Stimulated activated naive CD8-positive, alpha-beta T cell treated with anti-CD3 and anti-CD28 coated beads, Interleukin-15, amount 100 ng/mL, for 72 hours (primary cell): ENCODE data around the gene HEPHL1.
"Not testable (repeated sequence)": the region's sequence is repeated elsewhere in the genome, so short reads cannot be mapped to it uniquely, and the experiment has no call there.

Experiments used
- ATAC-seq: fragments of 150-1000 bp; cut with Tn5 transposase; 2 replicates; pipeline ENCODE4 v1.10.0; 2021; ENCODE audit warnings: mild to moderate bottlenecking, moderate library complexity
- DNase-seq, 2 donors: peaks; one replicate each; pipeline ENCODE4 v3.0.0; 2021 to 2022
- H3K27ac Mint-ChIP-seq, 2 donors: one replicate each; pipeline ENCODE4 v1.8.0; 2022; ENCODE audit warnings: mild to moderate bottlenecking in 2 of 2, mixed read lengths in 2 of 2, moderate library complexity in 2 of 2
- H3K27me3 Mint-ChIP-seq: one replicate; pipeline ENCODE4 v1.8.0; 2022; ENCODE audit warnings: mixed read lengths
- H3K4me1 Mint-ChIP-seq: one replicate; pipeline ENCODE4 v1.8.0; 2022; ENCODE audit warnings: mild to moderate bottlenecking, mixed read lengths
- H3K4me3 Mint-ChIP-seq, 2 donors: one replicate each; pipeline ENCODE4 v1.8.0; 2022; ENCODE audit warnings: mild to moderate bottlenecking in 2 of 2, mixed read lengths in 2 of 2, moderate library complexity in 1 of 2
- H3K9me3 Mint-ChIP-seq, 2 donors: one replicate each; pipeline ENCODE4 v1.8.0; 2022; ENCODE audit warnings: mixed read lengths in 2 of 2

HEPHL1 gene

GRCh38 chr11:94100253-94100652 lies 79.1 kb downstream of the HEPHL1 start:
- H3K27ac Mint-ChIP-seq, result no peak overlapping the region
- H3K4me1 Mint-ChIP-seq, result no peaks in the 10 kb centered on the region
- no peak overlapping the region for H3K4me3 Mint-ChIP-seq
- H3K9me3 Mint-ChIP-seq, result peaks cover 6 to 15% of the 10 kb centered on the region in 2 donors
- H3K27me3 Mint-ChIP-seq, result peaks cover 8% of the 10 kb centered on the region
- ATAC-seq (no peak), DNase-seq (no peak)

GRCh38 chr11:94103471-94103870 lies 82.3 kb downstream of the HEPHL1 start:
- DNase-seq, result no peak
- H3K27ac Mint-ChIP-seq, result no peak overlapping the region

GRCh38 chr11:94104734-94105133 lies 83.6 kb downstream of the HEPHL1 start:
- Mint-ChIP-seq H3K27ac (no peak overlapping the region), H3K9me3 (no peaks in the 10 kb centered on the region), H3K4me1 (no peaks in the 10 kb centered on the region), H3K4me3 (no peak overlapping the region), H3K27me3 (no peaks in the 10 kb centered on the region)
- DNase-seq, result no peak
- no peak for ATAC-seq

More at GRCh38 chr11:94103471-94103870, 82.3 kb downstream of the HEPHL1 start:
- H3K27me3 Mint-ChIP-seq, result peaks cover 5% of the 10 kb centered on the region
- no peak overlapping the region for H3K4me3 Mint-ChIP-seq
- H3K9me3 Mint-ChIP-seq, result peaks cover 4 to 5% of the 10 kb centered on the region in 2 donors
- no peaks in the 10 kb centered on the region for H3K4me1 Mint-ChIP-seq
- no peak for ATAC-seq

GRCh38 chr11:94106716-94107115 lies 85.6 kb downstream of the HEPHL1 start:
- no peaks in the 10 kb centered on the region for H3K27me3 Mint-ChIP-seq
- H3K27ac Mint-ChIP-seq, result no peak overlapping the region
- H3K4me1 Mint-ChIP-seq, result no peaks in the 10 kb centered on the region
- ATAC-seq (no peak), DNase-seq (no peak)
- H3K9me3 Mint-ChIP-seq, result no peaks in the 10 kb centered on the region
- no peak overlapping the region for H3K4me3 Mint-ChIP-seq

GRCh38 chr11:94107363-94107762 lies 86.2 kb downstream of the HEPHL1 start:
- ATAC-seq (no peak), DNase-seq (no peak)
- H3K27ac Mint-ChIP-seq, result no peak overlapping the region
- no peaks in the 10 kb centered on the region for H3K9me3 Mint-ChIP-seq
- H3K4me1 Mint-ChIP-seq, result no peaks in the 10 kb centered on the region
- no peaks in the 10 kb centered on the region for H3K27me3 Mint-ChIP-seq
- no peak overlapping the region for H3K4me3 Mint-ChIP-seq

GRCh38 chr11:94111241-94111640 lies 90.1 kb downstream of the HEPHL1 start:
- DNase-seq (no peak), ATAC-seq (no peak)
- peaks cover 0 to 4% of the 10 kb centered on the region in 2 donors for H3K9me3 Mint-ChIP-seq
- H3K4me3 Mint-ChIP-seq, result no peak overlapping the region
- no peaks in the 10 kb centered on the region for H3K27me3 Mint-ChIP-seq
- no peaks in the 10 kb centered on the region for H3K4me1 Mint-ChIP-seq
- no peak overlapping the region for H3K27ac Mint-ChIP-seq

GRCh38 chr11:94111660-94112059 lies 90.5 kb downstream of the HEPHL1 start:
- H3K27me3 Mint-ChIP-seq, result no peaks in the 10 kb centered on the region
- DNase-seq, result no peak
- H3K4me3 Mint-ChIP-seq, result no peak overlapping the region
- peaks cover 0 to 4% of the 10 kb centered on the region in 2 donors for H3K9me3 Mint-ChIP-seq
- no peak overlapping the region for H3K27ac Mint-ChIP-seq
- H3K4me1 Mint-ChIP-seq, result no peaks in the 10 kb centered on the region
- no peak for ATAC-seq

GRCh38 chr11:94112206-94112953 lies 91.2 kb downstream of the HEPHL1 start:
- Mint-ChIP-seq H3K27ac (peak overlapping the region in 1 of 2 donors; percentile 11), H3K9me3 (peaks cover 0 to 4% of the 10 kb centered on the region in 2 donors), H3K27me3 (no peaks in the 10 kb centered on the region), H3K4me1 (no peaks in the 10 kb centered on the region), H3K4me3 (no peak overlapping the region)
- DNase-seq, result no peak
- no peak for ATAC-seq

GRCh38 chr11:94117197-94117574 lies 96.0 kb downstream of the HEPHL1 start:
- peaks cover 0 to 4% of the 10 kb centered on the region in 2 donors for H3K9me3 Mint-ChIP-seq
- ATAC-seq, result no peak
- no peaks in the 10 kb centered on the region for H3K4me1 Mint-ChIP-seq
- no peaks in the 10 kb centered on the region for H3K27me3 Mint-ChIP-seq
- H3K27ac Mint-ChIP-seq, result no peak overlapping the region
- no peak for DNase-seq
- H3K4me3 Mint-ChIP-seq, result no peak overlapping the region

- peak overlapping the region in 1 of 2 donors; percentile 13 for H3K27ac Mint-ChIP-seq
- H3K4me3 Mint-ChIP-seq, result no peak overlapping the region
- no peaks in the 10 kb centered on the region for H3K27me3 Mint-ChIP-seq
- ATAC-seq (no peak), DNase-seq (no peak)
- no peaks in the 10 kb centered on the region for H3K4me1 Mint-ChIP-seq
- peaks cover 0 to 4% of the 10 kb centered on the region in 2 donors for H3K9me3 Mint-ChIP-seq
These were observed 96.7 kb downstream of the HEPHL1 start for GRCh38 chr11:94117871-94118270.

GRCh38 chr11:94119676-94120075 lies 98.5 kb downstream of the HEPHL1 start:
- not testable (repeated sequence) for DNase-seq, ATAC-seq, H3K27me3 Mint-ChIP-seq, H3K4me1 Mint-ChIP-seq, H3K27ac Mint-ChIP-seq, H3K9me3 Mint-ChIP-seq, H3K4me3 Mint-ChIP-seq

- ATAC-seq, H3K27ac Mint-ChIP-seq, H3K9me3 Mint-ChIP-seq, H3K4me3 Mint-ChIP-seq, DNase-seq, H3K4me1 Mint-ChIP-seq, H3K27me3 Mint-ChIP-seq: not testable (repeated sequence)
These were observed 99.4 kb downstream of the HEPHL1 start for GRCh38 chr11:94120516-94120915.

- Mint-ChIP-seq H3K27me3 (no peaks in the 10 kb centered on the region), H3K27ac (no peak overlapping the region), H3K4me3 (no peak overlapping the region), H3K4me1 (no peaks in the 10 kb centered on the region), H3K9me3 (no peaks in the 10 kb centered on the region)
- no peak for ATAC-seq
- no peak for DNase-seq
These were observed 99.8 kb downstream of the HEPHL1 start for GRCh38 chr11:94120946-94121345.

GRCh38 chr11:94125407-94126115 lies 104.4 kb downstream of the HEPHL1 start:
- Mint-ChIP-seq H3K27me3 (no peaks in the 10 kb centered on the region), H3K4me3 (no peak overlapping the region), H3K27ac (no peak overlapping the region), H3K4me1 (peaks cover 19% of the 10 kb centered on the region), H3K9me3 (no peaks in the 10 kb centered on the region)
- ATAC-seq, result no peak
- no peak for DNase-seq

- ATAC-seq (no peak), DNase-seq (no peak)
- no peaks in the 10 kb centered on the region for H3K27me3 Mint-ChIP-seq
- H3K4me3 Mint-ChIP-seq, result peak overlapping the region in 1 of 2 donors; percentile 53
- no peak overlapping the region for H3K27ac Mint-ChIP-seq
- no peaks in the 10 kb centered on the region for H3K9me3 Mint-ChIP-seq
- peaks cover 19% of the 10 kb centered on the region for H3K4me1 Mint-ChIP-seq
These were observed 106.5 kb downstream of the HEPHL1 start for GRCh38 chr11:94127638-94128037.

- Mint-ChIP-seq H3K4me3 (no peak overlapping the region), H3K27me3 (no peaks in the 10 kb centered on the region), H3K27ac (peak overlapping the region; percentile 95), H3K4me1 (peaks cover 25% of the 10 kb centered on the region), H3K9me3 (no peaks in the 10 kb centered on the region)
- DNase-seq (peak; percentile 41 to 48), ATAC-seq (peak; percentile 52)
These were observed 107.2 kb downstream of the HEPHL1 start for GRCh38 chr11:94128291-94128745.
